Uterus (tissue), 2 donors: Measurements from ENCODE around the gene DDX24.

ENCODE experiments used
- CTCF ChIP-seq, 4 experiments: fragments of 200-600 bp in 2 of 4; fragments of 450-650 bp in 2 of 4; sonication (generic) in 2 of 4; IDR thresholded peaks; one replicate each; pipeline ENCODE4 v1.5.1; 2016 to 2019; ENCODE audit warnings: antibody characterized with exemption in 4 of 4, mild to moderate bottlenecking in 2 of 4, moderate library complexity in 1 of 4
- POLR2A ChIP-seq, 2 donors: fragments of 450-650 bp; IDR thresholded peaks; one replicate each; pipeline ENCODE4 v1.6.1; 2016; ENCODE audit warnings: antibody characterized with exemption in 2 of 2, mild to moderate bottlenecking in 1 of 2, moderate library complexity in 1 of 2

- TF ChIP-seq CTCF (IDR thresholded peaks at IDR 0.05): no peak
- TF ChIP-seq POLR2A (IDR thresholded peaks at IDR 0.05): no peak
Observed at GRCh38 chr14:94100847-94101246, 19.8 kb upstream of the DDX24 start.
